ENCODE measurements around the gene DDX20.
"Not testable (repeated sequence)": the region's sequence is repeated elsewhere in the genome, so short reads cannot be mapped to it uniquely, and the experiment has no call there.

The DDX20 gene

DNA sequence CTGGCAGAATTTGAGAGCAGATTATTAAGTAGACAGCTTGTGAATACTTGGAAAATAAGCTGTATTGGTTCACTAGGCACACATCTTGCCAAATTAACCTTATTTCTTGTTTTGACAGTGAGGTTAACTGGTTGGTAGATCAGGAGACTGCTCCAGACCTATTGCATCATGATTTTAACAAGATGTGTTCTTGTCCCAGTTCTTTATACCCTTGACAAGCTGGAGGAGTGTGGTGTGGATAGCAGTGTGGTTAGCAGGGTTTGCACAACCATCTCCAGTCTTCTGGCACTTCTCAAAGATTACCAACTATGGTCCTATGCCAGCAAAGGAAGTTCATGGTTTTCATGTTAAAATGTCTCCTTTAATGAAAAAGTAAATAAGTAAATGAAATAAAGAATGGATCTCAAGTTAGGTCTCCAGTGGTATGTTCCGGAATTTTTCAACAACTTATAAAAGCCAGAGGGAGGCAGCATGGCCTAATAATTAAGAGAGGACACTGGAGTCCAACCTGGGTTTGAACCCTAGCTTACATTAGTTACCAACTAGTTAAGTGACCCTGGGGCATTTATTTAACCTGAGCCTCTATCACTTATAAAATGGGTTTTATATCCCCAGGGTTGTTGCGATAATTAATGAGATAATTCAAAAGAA lies 34.1 kb downstream of the DDX20 start:
- DNase-seq: no peak

- no peak for DNase-seq
Measured at GRCh38 chr1:111791776-111792175, 36.1 kb downstream of the DDX20 start.

DNA sequence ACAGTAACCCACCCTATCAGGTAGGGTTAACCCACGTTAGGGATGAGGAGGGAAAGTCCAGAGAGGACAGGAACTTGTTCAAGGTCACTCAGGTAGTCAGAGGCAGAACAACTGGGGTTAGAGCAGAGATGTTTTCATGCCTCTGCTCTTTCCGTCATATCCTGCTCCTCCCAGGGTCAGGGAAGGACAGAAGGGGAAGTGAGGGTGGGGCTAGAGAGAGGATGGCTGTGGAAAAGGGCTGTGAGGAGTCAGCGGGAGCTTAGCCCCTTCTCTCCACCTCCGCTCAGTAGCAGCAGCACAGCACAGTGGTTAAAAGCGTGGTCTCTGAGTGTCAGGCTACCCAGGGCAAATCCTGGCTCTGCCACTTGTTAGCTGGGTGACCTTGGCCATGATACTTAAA lies 36.5 kb downstream of the DDX20 start:
- no peak for DNase-seq

GRCh38 chr1:111793923-111794322 lies 38.2 kb downstream of the DDX20 start:
- no peak for DNase-seq

DNA sequence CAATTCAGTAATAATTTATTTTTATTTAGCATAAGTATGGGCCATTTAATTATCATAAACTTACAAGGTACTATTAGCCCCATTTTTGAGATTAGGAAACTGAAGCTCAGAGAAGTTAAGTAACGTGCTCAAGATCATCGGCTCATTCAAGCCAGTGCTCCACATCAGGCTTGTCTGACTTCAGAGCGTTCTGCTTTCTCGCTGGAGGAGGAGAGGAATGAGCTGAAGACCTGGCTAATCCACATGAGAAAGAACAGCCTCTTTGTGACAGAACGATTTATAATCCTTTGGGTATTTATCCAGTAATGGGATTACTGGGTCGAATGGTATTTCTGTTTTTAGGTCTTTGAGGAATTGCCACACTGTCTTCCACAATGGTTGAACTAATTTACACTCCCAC lies 39.7 kb downstream of the DDX20 start:
- no peak for DNase-seq

DNA sequence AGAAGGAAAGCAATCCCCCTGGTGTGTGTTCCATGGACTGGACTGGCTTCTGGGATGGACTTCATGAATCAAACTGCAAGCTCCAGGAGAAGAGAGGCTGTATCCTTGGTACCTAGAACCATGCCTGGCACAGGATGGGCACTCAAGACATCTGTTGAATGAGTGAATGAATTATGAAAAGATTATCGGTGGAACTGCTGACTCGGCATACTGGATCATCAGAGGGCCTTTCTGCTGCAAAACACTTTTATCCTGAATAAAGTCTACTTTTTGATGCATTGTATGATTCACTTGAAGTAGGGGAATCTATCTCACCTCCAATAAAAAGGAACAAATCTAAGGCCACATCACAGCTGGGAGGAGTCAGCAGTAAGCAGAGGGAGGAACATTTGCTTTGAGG lies 42.9 kb downstream of the DDX20 start:
- DNase-seq: no peak

DNA sequence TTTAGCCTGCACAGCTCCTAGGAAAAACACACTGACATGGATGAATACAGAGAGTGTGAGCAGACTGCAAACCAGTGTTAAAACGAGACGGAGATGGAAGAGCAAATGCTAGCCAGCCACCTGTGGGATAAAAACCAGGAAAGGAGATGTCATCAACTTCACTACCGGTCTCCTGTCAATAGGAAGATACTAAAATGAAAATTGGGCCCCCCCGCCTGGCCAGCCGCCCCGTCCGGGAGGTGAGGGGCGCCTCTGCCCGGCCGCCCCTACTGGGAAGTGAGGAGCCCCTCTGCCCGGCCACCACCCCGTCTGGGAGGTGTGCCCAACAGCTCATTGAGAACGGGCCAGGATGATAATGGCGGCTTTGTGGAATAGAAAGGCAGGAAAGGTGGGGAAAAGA lies 44.0 kb downstream of the DDX20 start:
- DNase-seq: not testable (repeated sequence)

GRCh38 chr1:111801071-111801850 lies 45.6 kb downstream of the DDX20 start:
- DNase-seq: no peak

DNA sequence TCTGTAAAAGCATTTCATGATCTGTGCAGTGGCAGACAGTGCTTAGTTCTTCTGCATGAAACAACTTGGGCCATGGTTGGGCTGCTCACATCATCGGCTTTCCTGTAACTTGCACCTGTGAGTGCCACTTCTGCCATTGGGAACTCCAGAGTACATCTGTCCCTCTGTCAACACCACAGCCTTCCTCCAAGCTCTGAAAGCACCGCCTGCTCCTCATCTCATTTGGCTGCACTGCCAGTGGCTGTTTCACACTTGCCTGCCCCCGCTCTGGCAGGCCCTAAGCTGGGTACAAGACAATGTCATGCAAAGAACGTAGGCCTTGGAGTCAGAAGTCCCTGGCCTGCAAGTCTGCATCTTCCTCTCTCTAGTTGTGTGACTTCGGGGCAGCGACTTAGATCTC lies 46.4 kb downstream of the DDX20 start:
- no peak for DNase-seq

DNA sequence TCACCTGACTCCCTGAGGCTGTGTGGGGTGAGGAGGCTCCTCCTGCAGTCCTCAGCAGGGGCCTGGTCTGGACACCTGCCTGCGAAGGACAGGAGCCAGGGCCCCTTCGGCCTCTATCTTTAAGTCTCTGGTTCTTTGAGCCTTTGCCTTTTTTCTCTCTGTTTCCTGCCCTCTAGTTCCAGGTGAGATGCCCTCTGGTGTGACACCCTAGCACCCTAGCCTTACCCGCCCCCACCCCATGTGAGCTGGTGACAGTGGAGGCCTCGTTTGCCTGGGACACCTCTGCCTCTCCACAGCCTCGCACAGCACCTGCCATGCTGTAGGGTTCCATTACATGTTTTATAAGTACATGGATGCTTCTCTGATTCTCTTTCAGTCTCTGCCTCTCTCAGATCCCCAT lies 47.3 kb downstream of the DDX20 start:
- no peak for DNase-seq

DNA sequence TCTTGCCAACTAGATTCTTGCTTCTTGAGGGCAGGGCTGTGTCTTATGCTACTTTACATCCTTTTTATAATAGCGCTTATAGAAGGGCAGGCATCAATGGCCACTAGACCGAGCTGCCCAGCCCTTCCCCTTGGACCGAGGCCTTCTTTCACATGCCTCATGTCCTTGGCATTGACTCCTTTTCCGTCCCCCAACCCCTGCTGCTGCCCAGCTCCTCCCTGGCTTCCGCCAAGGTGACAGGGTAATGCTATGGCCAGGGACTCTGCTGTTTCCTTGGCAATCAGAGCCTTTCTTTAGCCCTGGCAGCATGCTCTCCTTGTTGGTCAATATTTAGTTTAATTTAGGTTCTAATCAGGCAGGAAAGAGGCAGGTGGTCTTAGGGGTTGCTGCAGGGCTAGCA lies 48.2 kb downstream of the DDX20 start:
- no peak for DNase-seq

GRCh38 chr1:111804776-111805175 lies 49.1 kb downstream of the DDX20 start:
- no peak for DNase-seq

DNA sequence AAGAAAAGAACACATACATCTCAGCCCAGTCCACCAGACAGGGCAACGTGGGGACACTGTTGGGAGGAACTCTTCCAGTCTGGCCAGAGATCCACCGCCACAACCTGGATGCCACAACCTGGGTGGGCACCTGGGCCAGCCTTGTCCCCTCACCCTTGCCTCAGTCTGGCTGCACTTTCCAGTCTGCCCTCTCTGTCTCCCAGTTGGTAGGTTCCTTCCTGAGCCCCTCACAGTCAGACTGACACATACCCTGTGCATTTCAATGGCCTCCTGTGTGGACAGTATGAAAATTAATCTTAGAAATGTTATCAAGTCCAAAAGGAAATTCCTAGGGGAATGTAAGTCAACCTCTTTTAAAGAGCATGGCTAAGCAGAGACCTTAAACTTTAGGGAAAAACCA lies 49.5 kb downstream of the DDX20 start:
- no peak for DNase-seq

DNA sequence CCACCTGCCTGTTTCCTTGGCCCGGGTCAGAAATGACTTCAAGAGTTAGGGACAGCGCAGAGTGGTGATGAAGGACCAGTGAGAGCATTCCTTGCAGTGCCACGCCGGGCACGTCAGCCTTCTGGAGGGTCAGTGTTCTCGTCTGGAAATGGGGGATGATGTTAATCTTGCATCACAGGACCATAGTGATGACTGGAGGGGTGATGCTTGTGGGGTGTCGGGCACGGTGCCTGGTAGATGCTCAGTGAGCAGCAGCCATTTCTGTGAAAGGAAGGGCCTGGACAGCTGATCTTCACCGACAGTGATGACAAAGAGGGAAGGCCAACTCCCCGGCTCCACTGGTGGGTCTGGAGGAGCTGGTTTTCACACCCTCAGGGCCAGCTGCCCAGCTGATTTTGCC lies 56.2 kb downstream of the DDX20 start:
- no peak for DNase-seq

GRCh38 chr1:111812306-111812705 lies 56.6 kb downstream of the DDX20 start:
- DNase-seq: no peak

- no peak for DNase-seq
Measured at GRCh38 chr1:111813440-111814304, 58.0 kb downstream of the DDX20 start.

DNA sequence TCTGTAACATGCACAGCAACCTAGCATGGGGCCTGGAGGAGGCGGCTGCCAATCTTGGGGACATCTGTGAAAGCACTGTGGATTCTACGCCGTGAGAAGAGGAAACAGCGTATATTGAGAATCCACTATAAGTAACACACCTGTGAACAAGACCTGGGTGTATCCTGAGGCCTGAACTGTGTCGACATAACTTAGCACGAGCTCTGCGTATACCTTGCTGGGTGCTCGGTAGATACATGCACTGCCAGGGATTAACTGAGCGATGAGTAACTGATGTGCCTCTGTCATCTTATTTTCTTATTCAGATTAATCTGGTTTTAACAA lies 58.6 kb downstream of the DDX20 start:
- no peak for DNase-seq

GRCh38 chr1:111814642-111815041 lies 58.9 kb downstream of the DDX20 start:
- no peak for DNase-seq
